ENCODE measurements around the gene RNF138. TPM values are rescaled to one million over a fixed set of nuclear protein-coding genes. Genes with fewer than 3 reads are reported as not detected.
A peak's percentile ranks its signal among the peaks of the same experiment; 100 is the strongest.
"Not testable (repeated sequence)": the region's sequence is repeated elsewhere in the genome, so short reads cannot be mapped to it uniquely, and the experiment has no call there.

RNF138 gene
- 10 to 100 TPM; 14.9 to 23.7 TPM for total RNA-seq
- long read RNA-seq, donor 1, partial matches to known transcripts, result 2 of 7 reads
- long read RNA-seq, donor 1, other reads (novel, unspliced or antisense), result 2 of 7 reads
- long read RNA-seq, donor 2, partial matches to known transcripts, result 5 of 11 reads
- long read RNA-seq, donor 2, other reads (novel, unspliced or antisense), result 4 of 11 reads

GRCh38 chr18:32091724-32092421, at the start of gene RNF138:
Gene RNF138, plus strand, starts transcription at chr18:32091874. Its CDS starts 903 bp downstream, at chr18:32092777.
- intact Hi-C loops (cut with DNase I), result loop anchor here in 1 of 2 donors (5.0 kb wide), 1 partner anchor 260 kb away; no protein-coding TSS in a partner anchor
- peak; percentile 96 for DNase-seq (ENCODE audit: low spot score)

GRCh38 chr18:32042337-32042736, 49.3 kb upstream of the RNF138 start:
- DNase-seq (ENCODE audit: low spot score), result no peak
- intact Hi-C loops (cut with DNase I), result no loop called here

- no peak for DNase-seq (ENCODE audit: low spot score)
- intact Hi-C loops (cut with DNase I), result no loop called here
These were observed 43.1 kb upstream of the RNF138 start for GRCh38 chr18:32048507-32049091.

GRCh38 chr18:32049393-32050171, 42.1 kb upstream of the RNF138 start:
- no peak for DNase-seq (ENCODE audit: low spot score)
- intact Hi-C loops (cut with DNase I), result no loop called here

GRCh38 chr18:32056613-32057358, 34.9 kb upstream of the RNF138 start:
- DNase-seq (ENCODE audit: low spot score), result no peak
- intact Hi-C loops (cut with DNase I), result no loop called here

- no peak for DNase-seq (ENCODE audit: low spot score)
- intact Hi-C loops (cut with DNase I), result no loop called here
These were observed 34.0 kb upstream of the RNF138 start for GRCh38 chr18:32057624-32058165.

- intact Hi-C loops (cut with DNase I), result no loop called here
- DNase-seq (ENCODE audit: low spot score), result no peak
These were observed 31.6 kb upstream of the RNF138 start for GRCh38 chr18:32060026-32060425.

GRCh38 chr18:32067375-32068167, 24.1 kb upstream of the RNF138 start:
- intact Hi-C loops (cut with DNase I), result no loop called here
- DNase-seq (ENCODE audit: low spot score), result no peak

GRCh38 chr18:32072321-32072720, 19.4 kb upstream of the RNF138 start:
- intact Hi-C loops (cut with DNase I), result no loop called here
- no peak for DNase-seq (ENCODE audit: low spot score)

GRCh38 chr18:32074206-32074605, 17.5 kb upstream of the RNF138 start:
- no peak for DNase-seq (ENCODE audit: low spot score)
- intact Hi-C loops (cut with DNase I), result no loop called here

GRCh38 chr18:32078845-32079244, 12.8 kb upstream of the RNF138 start:
- intact Hi-C loops (cut with DNase I), result no loop called here
- no peak for DNase-seq (ENCODE audit: low spot score)

GRCh38 chr18:32081881-32082280, 9.8 kb upstream of the RNF138 start:
- intact Hi-C loops (cut with DNase I), result loop anchor here in 1 of 2 donors (10.0 kb wide), 1 partner anchor 137 kb away; the partner anchor contains the start of gene TRAPPC8
- no peak for DNase-seq (ENCODE audit: low spot score)

GRCh38 chr18:32083781-32084180, 7.9 kb upstream of the RNF138 start:
- intact Hi-C loops (cut with DNase I), result loop anchor here in 1 of 2 donors (10.0 kb wide), 1 partner anchor 139 kb away; the partner anchor contains the start of gene TRAPPC8
- no peak for DNase-seq (ENCODE audit: low spot score)

GRCh38 chr18:32086881-32087280, 4.8 kb upstream of the RNF138 start:
- intact Hi-C loops (cut with DNase I), result loop anchor here in 1 of 2 donors (10.0 kb wide), 1 partner anchor 142 kb away; the partner anchor contains the start of gene TRAPPC8
- no peak for DNase-seq (ENCODE audit: low spot score)

- not testable (repeated sequence) for DNase-seq (ENCODE audit: low spot score)
- intact Hi-C loops (cut with DNase I), result loop anchor here in 1 of 2 donors (5.0 kb wide), 1 partner anchor 259 kb away; no protein-coding TSS in a partner anchor
These were observed 843 bp upstream of the RNF138 start for GRCh38 chr18:32090831-32091230.

- intact Hi-C loops (cut with DNase I), result loop anchor here in 1 of 2 donors (5.0 kb wide), 1 partner anchor 259 kb away; no protein-coding TSS in a partner anchor
- no peak for DNase-seq (ENCODE audit: low spot score)
These were observed 350 bp upstream of the RNF138 start for GRCh38 chr18:32091325-32091723.

GRCh38 chr18:32092422-32093101, 888 bp downstream of the RNF138 start:
- peak; percentile 100 for DNase-seq (ENCODE audit: low spot score)
- intact Hi-C loops (cut with DNase I), result loop anchor here in 1 of 2 donors (5.0 kb wide), 1 partner anchor 260 kb away; no protein-coding TSS in a partner anchor

Measured in posterior vena cava (tissue), 2 donors.